Spleen (tissue), 11 donors: Measurements from ENCODE around the gene APLF. TPM values are rescaled to one million over a fixed set of nuclear protein-coding genes. Genes with fewer than 3 reads are reported as not detected.

Experiments used
- DNase-seq: peaks from one replicate; pipeline ENCODE4 v3.0.0-alpha.2; 2020
- H3K27ac ChIP-seq, 8 donors: fragments of 200-600 bp; sonication (generic) in 7 of 8; 1 replicate in 4 of 8; 2 replicates in 4 of 8; pipeline versions ENCODE4 v1.5.0 to v1.8.0; 2016 to 2021; ENCODE audit warnings: inconsistent platforms in 4 of 8, mild to moderate bottlenecking in 4 of 8, moderate library complexity in 1 of 8
- H3K27me3 ChIP-seq, 7 donors: fragments of 200-600 bp; sonication (generic) in 6 of 7; replicated peaks in 1 of 7; 1 replicate in 4 of 7; 2 replicates in 3 of 7; pipeline versions ENCODE4 v1.5.0 to v1.8.0; 2016 to 2021; ENCODE audit warnings: inconsistent platforms in 3 of 7, mild to moderate bottlenecking in 1 of 7
- H3K36me3 ChIP-seq, 6 donors: fragments of 200-600 bp; sonication (generic) in 5 of 6; 1 replicate in 4 of 6; 2 replicates in 2 of 6; pipeline versions ENCODE4 v1.5.0 to v1.8.0; 2016 to 2021; ENCODE audit warnings: inconsistent platforms in 2 of 6
- H3K4me1 ChIP-seq, 6 donors: fragments of 200-600 bp; sonication (generic) in 5 of 6; 1 replicate in 3 of 6; 2 replicates in 3 of 6; pipeline versions ENCODE4 v1.5.0 to v1.8.0; 2016 to 2021; ENCODE audit warnings: inconsistent platforms in 3 of 6
- H3K4me3 ChIP-seq, 8 donors: fragments of 200-600 bp; sonication (generic) in 7 of 8; 1 replicate in 4 of 8; 2 replicates in 4 of 8; pipeline versions ENCODE4 v1.5.0 to v1.8.0; 2016 to 2021; ENCODE audit warnings: inconsistent platforms in 4 of 8, mild to moderate bottlenecking in 4 of 8, moderate library complexity in 2 of 8
- H3K9me3 ChIP-seq, 8 donors: fragments of 200-600 bp; sonication (generic) in 7 of 8; 1 replicate in 4 of 8; 2 replicates in 4 of 8; pipeline versions ENCODE4 v1.5.0 to v1.8.0; 2016 to 2021; ENCODE audit warnings: inconsistent platforms in 4 of 8
- POLR2A ChIP-seq, 3 donors: fragments of 450-650 bp; IDR thresholded peaks; one replicate each; pipeline ENCODE4 v1.5.1; 2017; ENCODE audit warnings: antibody characterized with exemption in 3 of 3, mild to moderate bottlenecking in 1 of 3
- POLR2AphosphoS5 ChIP-seq, 3 donors: sonication (generic); formaldehyde crosslinking; IDR thresholded peaks; one replicate each; pipeline ENCODE4 v1.5.1; 2017; ENCODE audit warnings: antibody characterized with exemption in 3 of 3
- WGBS, 5 donors: extraction: QIAGEN DNeasy Blood & Tissue Kit in 3 of 5; methylation state at CpG; one replicate each; pipeline versions ENCODE4 v1.1.5 to v1.1.7; 2013 to 2018; 5-methylcytosine and 5-hydroxymethylcytosine counted together
- intact Hi-C: fragments of 100-400 bp; cut with DNase I; formaldehyde crosslinking; loops from one replicate; pipeline ENCODE4 v1.15.0; 2023; ENCODE audit warnings: low total_unique reads
- polyA plus RNA-seq, 3 donors: library from polyadenylated mRNA; stranded (reverse); fragments of 200-250 nt; gene quantifications; one replicate each; pipeline ENCODE4 v1.2.1, GENCODE V29; 2013
- total RNA-seq, 7 donors: library from RNA; depleted of rRNA in 3 of 7; stranded (reverse); fragments of >200 nt in 3 of 7; fragmentation: NEBNext Ultra II Directional in 4 of 7; extraction: Animal tissue kit (Norgen Biotek cat#: 25700) in 4 of 7; gene quantifications; one replicate each; pipeline versions ENCODE4 v1.1.0 to v1.2.1, GENCODE V29; 2016 to 2021
- TF ChIP-seq, protein P1 (sequence below), 11 experiments: fragments of 200-600 bp in 7 of 11; fragments of 450-650 bp in 4 of 11; sonication (generic) in 4 of 11; IDR thresholded peaks in 8 of 11; conservative IDR thresholded peaks in 3 of 11; 1 replicate in 7 of 11; 2 replicates in 4 of 11; pipeline versions ENCODE4 v1.4.0 to v1.8.0; 2016 to 2021; ENCODE audit warnings: antibody characterized with exemption in 11 of 11, inconsistent platforms in 4 of 11, mild to moderate bottlenecking in 1 of 11
- donor health status: healthy with polysubstance abuse.
- donor health status: DM: no; HTN: no; CAD: no; lungs with moderate emphysema.
- donor health status: DM: no; HTN: no; CAD: no.
- donor health status: Bipolar disorder and iron deficiency.
- donor health status: healthy.
- donor health status: DM: no; HTN: no; CAD: no.
- donor health status: DM: yes; HTN: yes; CAD: no.

Gene APLF
- total and polyA plus RNA-seq, 10 donors = 1.1 to 7.2 (median 5.0) TPM

GRCh38 chr2:68448671-68449653 is 18.4 kb upstream of the APLF start:
- intact Hi-C loops = loop anchor here (10.0 kb wide), 1 partner anchor 164 kb away; no protein-coding TSS in a partner anchor
- H3K36me3 ChIP-seq = no peaks in the 10 kb centered on the region
- TF ChIP-seq POLR2A (IDR thresholded peaks at IDR 0.05) (no peak), POLR2AphosphoS5 (IDR thresholded peaks at IDR 0.05) (no peak)
- TF ChIP-seq, protein P1, sequence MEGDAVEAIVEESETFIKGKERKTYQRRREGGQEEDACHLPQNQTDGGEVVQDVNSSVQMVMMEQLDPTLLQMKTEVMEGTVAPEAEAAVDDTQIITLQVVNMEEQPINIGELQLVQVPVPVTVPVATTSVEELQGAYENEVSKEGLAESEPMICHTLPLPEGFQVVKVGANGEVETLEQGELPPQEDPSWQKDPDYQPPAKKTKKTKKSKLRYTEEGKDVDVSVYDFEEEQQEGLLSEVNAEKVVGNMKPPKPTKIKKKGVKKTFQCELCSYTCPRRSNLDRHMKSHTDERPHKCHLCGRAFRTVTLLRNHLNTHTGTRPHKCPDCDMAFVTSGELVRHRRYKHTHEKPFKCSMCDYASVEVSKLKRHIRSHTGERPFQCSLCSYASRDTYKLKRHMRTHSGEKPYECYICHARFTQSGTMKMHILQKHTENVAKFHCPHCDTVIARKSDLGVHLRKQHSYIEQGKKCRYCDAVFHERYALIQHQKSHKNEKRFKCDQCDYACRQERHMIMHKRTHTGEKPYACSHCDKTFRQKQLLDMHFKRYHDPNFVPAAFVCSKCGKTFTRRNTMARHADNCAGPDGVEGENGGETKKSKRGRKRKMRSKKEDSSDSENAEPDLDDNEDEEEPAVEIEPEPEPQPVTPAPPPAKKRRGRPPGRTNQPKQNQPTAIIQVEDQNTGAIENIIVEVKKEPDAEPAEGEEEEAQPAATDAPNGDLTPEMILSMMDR (IDR thresholded peaks at IDR 0.05 in 8 of 11, conservative IDR thresholded peaks at IDR 0.05 in 3 of 11) = no peak
- no peak for DNase-seq
- no peak overlapping the region for H3K27ac ChIP-seq
- H3K9me3 ChIP-seq = peaks cover 0 to 27% (median 16%) of the 10 kb centered on the region in 8 donors
- no peaks in the 10 kb centered on the region for H3K27me3 ChIP-seq
- whole genome bisulfite sequencing, 5 donors = 92 to 96% (median 95%) methylated on average over 17 to 24 of the region's 24 CpGs
- H3K4me1 ChIP-seq = peaks cover 0 to 12% (median 3%) of the 10 kb centered on the region in 6 donors
- no peak overlapping the region for H3K4me3 ChIP-seq

GRCh38 chr2:68452158-68452900 is 15.1 kb upstream of the APLF start:
- peak overlapping the region in 5 of 8 donors; percentile 4 to 44 (median 26) for H3K27ac ChIP-seq
- peaks cover 0 to 12% (median 3%) of the 10 kb centered on the region in 6 donors for H3K4me1 ChIP-seq
- TF ChIP-seq, protein P1 (IDR thresholded peaks at IDR 0.05 in 8 of 11, conservative IDR thresholded peaks at IDR 0.05 in 3 of 11) = no peak
- TF ChIP-seq POLR2AphosphoS5 (IDR thresholded peaks at IDR 0.05) (no peak), POLR2A (IDR thresholded peaks at IDR 0.05) (no peak)
- DNase-seq = no peak
- intact Hi-C loops = no loop called here
- H3K27me3 ChIP-seq = no peaks in the 10 kb centered on the region
- peaks cover 0 to 20% (median 16%) of the 10 kb centered on the region in 8 donors for H3K9me3 ChIP-seq
- no peak overlapping the region for H3K4me3 ChIP-seq
- WGBS, 5 donors = 68 to 74% (median 72%) methylated on average over 5 of the region's 5 CpGs
- no peaks in the 10 kb centered on the region for H3K36me3 ChIP-seq

DNA sequence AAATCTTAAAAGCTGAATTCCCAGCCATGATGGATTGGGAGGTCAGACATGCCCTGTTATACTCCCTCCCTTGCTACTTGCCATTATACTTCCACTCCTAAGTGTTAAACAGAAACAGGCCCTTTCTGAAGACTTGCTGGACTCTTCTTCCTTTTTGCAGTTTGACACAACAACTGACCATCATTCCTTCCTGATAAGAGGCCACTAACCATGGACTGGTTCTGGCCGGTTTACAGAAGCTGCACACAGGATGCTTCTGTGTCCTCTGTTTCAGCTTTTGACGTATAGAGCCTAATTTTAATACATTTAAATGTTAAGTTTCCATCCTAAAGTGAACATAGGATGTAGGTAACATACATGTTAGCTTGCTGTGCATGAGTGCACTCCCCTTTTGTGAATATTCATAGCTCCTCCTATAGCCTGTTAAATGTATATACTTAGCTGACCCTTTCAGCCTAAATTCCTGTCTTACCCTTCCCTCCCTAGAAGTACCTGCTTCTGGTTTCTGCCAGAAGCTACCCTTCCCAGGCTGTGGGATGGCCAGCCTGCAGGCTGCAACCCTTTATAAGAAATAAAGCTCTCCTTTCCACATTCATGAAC is 13.5 kb upstream of the APLF start:
- intact Hi-C loops = no loop called here
- peaks cover 0 to 5% (median 4%) of the 10 kb centered on the region in 8 donors for H3K9me3 ChIP-seq

More for the DNA sequence above, 13.5 kb upstream of the APLF start:
- Histone ChIP-seq H3K36me3 (no peaks in the 10 kb centered on the region), H3K27ac (peak overlapping the region in 1 of 8 donors; percentile 3), H3K27me3 (no peaks in the 10 kb centered on the region), H3K4me1 (peaks cover 0 to 12% (median 3%) of the 10 kb centered on the region in 6 donors), H3K4me3 (no peak overlapping the region)
- TF ChIP-seq, protein P1 (IDR thresholded peaks at IDR 0.05 in 8 of 11, conservative IDR thresholded peaks at IDR 0.05 in 3 of 11) = no peak
- TF ChIP-seq POLR2AphosphoS5 (IDR thresholded peaks at IDR 0.05) (no peak), POLR2A (IDR thresholded peaks at IDR 0.05) (no peak)
- WGBS, 5 donors = 54 to 80% (median 61%) methylated on average over 2 of the region's 2 CpGs
- no peak for DNase-seq
